Limb (tissue), 2 donors: Measurements from ENCODE around the gene FOXD2.
"Not testable (repeated sequence)": the region's sequence is repeated elsewhere in the genome, so short reads cannot be mapped to it uniquely, and the experiment has no call there.

Experiments used
- DNase-seq, 2 donors: peaks; one replicate each; pipeline ENCODE4 v3.0.0-alpha.2; 2016; ENCODE audit errors: extremely low spot score in 2 of 2

The FOXD2 gene

DNA sequence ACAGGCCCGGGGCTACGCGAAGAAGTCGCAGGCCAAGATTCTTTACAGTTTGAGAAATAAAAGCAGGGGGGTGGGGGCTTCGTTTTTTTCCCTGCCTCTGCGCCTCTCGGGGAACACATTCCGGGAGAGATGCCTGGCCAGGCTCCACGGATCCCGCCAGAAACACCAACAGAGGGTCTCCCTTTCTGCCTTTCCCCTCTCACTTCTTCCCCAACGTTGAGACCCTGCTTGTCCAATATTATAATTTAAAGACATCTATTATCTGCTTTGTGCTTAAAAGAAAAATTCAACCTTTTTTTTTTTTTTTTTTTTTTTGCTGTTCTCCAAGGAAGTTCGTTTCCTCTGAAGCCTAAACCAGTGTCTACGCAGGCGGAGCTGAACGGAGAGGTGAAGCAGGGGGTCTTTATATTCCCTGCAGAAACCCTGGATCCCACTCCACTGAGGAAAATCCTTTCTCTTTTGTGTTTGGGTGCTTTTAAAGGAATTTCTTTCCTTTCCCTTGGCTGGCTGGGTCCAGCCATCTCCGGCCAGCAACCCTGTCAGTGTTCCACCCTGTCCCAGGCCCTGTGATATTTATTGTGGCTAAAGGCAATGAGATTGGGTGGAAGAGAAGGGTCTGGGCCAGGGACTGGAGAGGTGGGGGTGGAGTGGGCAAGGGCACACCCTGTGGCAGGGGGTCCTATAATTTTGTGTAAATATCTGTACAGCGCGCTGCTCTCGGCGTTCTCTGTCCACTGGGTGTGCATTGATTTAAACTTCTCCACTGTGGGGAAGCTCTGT lies 2.2 kb downstream of the FOXD2 start:
- no peak for DNase-seq

DNA sequence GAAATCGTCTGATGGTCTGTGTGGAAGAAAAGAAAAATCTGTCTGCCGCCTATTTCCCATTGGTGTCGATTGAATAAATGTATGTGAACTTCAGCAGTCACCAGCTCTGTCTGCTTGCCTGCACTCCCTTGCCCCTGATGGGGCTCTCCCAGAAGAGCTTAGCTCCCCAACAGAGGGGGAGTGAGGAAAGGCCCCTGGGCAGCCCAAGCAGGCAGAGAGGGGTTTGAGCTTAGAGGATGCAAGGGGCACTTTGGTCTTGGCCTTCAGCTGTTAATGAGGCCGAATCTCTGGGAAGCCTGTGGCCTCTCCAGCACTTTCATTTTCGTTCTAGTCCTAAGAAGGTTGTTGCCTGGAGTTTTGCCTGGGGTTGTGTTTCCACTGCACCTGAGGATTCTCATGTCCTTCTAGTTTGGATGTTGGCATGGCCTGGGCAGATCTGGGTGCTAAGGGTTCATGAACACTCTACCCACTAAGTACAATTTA lies 2.8 kb downstream of the FOXD2 start:
- DNase-seq = no peak

DNA sequence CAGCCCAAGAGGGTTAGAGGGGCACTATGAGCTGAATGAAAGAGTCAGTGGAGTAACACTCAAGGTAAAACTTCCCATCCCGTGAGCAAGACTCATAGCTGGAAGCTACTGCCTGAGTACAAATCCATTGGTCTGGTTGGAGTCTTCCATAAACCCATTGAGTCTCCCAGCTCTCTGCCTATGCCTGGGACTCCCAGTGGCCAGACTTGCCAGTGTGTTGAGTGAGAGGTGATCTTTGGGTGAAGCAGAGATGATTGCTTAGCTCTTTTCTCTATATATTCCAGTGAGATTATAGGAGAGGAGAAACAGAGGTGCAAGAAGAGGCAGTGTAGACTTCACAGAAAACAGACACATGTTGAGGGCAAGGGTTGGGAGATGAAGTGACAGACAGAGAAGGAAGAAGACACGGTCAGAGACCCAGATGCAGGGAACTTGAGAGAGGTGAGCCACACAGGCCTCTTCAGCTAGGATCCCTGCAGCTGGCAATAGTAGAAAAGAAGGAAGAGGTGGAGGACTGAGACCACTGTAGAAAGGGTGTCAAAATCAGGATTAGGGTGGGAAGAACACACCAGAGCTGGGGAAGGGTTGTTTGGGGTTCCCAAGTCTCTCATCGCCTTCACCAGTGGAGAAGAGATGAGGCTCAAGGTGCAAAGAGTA lies 3.7 kb downstream of the FOXD2 start:
- DNase-seq = no peak

- DNase-seq = no peak
Measured at GRCh38 chr1:47442202-47442601, 4.4 kb downstream of the FOXD2 start.

GRCh38 chr1:47442842-47443529 lies 5.1 kb downstream of the FOXD2 start:
- no peak for DNase-seq

DNA sequence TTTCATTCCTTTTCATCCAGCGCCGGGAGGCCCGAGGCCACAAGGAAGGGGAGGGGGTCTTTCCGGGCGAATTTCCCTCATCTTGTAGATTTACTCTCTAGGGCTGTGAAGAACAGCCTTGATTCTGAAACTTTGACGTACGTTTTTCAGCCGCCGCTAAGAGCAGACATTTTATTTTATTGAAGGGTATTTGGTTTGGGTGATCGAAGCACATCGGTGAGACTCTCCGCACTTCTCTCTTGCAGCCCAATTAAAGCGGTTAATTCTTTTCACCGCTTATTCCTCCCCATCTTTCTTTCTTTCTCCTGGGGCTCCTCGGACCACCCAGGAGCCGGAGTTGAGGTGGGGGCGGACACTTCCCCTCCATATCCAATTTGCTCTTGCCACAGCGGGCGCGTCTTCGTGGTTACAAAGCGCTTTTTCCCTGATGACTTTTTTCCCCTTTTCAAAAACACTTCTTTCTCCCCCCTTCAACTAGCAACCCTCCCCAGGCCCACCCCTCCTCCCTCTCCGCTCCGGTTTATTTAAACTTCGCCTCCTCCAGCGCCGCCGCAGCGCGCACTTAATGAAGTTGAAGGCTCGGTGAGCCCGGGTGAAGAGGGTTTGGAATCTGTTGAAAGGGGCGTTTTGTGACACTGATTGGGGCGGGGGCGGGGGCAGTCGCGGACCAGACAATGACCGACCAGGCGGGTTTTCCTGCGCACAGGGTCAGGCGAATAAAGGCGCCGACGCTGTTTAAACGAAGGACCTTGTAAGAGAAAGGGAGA lies 5.9 kb downstream of the FOXD2 start:
- DNase-seq = peak in 1 of 2 donors; percentile 56

- DNase-seq = peak in 1 of 2 donors; percentile 47
Measured at GRCh38 chr1:47444297-47444561, 6.4 kb downstream of the FOXD2 start.

- peak; percentile 46 to 70 for DNase-seq
Measured at GRCh38 chr1:47444562-47445465, 7.0 kb downstream of the FOXD2 start.

- no peak for DNase-seq
Measured at GRCh38 chr1:47445823-47446550, 8.1 kb downstream of the FOXD2 start.

DNA sequence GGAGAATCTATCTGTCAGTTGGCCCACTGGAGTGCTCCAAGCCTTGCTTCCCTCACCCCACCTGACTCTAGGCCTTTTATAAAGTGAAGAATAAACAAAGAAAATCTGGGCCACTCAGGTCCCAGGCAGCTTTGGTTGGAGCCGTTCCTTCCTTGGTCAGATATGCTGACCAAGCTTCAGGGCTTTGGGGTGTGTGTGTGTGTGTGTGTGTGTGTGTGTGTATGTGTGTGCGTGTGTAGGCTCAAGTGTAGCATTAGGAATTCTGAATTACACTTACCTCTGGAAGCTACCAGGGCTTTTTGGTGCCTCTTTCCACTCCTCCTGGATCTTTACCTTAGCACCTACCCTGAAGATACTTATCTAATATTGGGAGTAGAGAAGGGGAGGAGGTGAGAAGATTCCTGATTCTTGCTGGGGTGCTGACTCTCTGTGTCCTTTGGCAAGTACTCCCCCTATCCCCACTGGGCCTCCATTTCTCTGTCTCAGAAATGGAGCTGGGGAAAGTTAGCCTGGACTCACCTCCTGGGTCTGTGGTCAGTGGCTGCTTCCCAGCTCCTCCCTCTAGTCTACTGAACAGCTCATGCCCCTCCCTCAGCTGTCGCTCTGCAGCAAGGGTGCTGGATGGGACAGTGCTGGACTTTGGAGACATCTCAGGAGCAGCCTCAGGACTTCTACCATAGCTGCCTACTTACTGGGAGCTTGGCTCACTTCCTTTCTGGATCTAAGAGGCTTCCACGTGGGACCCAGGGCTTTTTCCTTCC lies 10.8 kb downstream of the FOXD2 start:
- DNase-seq = peak in 1 of 2 donors; percentile 25

GRCh38 chr1:47449822-47450552 lies 12.1 kb downstream of the FOXD2 start:
- peak in 1 of 2 donors; percentile 53 for DNase-seq

DNA sequence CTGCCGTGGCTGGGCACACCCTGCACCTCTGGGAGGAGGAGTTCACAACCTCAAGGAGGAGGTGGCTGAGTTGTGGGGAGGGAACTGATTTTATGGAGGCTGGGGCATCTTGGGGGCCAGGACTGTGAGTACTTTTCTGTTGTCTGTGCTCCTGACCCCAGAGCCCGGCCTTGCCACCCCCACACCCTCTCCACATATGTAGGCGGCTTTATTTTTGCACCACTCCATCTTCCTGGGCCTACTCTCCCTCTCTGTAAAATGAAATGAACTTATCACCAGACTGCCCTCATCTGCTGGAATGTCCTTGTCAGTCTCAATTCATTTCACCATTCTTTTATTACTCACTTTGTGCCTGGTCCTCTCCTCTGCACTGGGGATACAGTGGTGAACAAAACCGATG lies 12.8 kb downstream of the FOXD2 start:
- DNase-seq = peak in 1 of 2 donors; percentile 25

- DNase-seq = no peak
Measured at GRCh38 chr1:47452426-47452825, 14.6 kb downstream of the FOXD2 start.

DNA sequence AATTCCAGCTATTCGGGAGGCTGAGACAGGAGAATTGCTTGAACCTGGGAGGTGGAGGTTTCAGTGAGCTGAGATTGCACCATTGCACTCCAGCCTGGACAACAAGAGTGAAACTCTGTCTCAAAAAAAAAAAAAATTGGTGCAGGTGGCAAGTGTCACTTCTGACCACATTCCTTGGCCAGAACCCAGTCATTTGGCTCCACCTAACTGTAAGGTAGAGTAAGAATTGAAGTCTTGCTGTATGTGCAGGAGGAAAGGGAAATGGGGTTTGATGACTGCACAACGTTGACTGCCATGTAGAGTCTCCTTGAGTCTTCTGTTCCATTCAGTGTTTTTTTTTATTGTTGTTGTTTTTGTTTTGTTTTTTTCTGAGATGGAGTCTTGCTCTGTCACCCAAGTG lies 16.1 kb downstream of the FOXD2 start:
- DNase-seq = not testable (repeated sequence)

GRCh38 chr1:47456250-47456649 lies 18.4 kb downstream of the FOXD2 start:
- no peak for DNase-seq

- DNase-seq = peak in 1 of 2 donors; percentile 0
Measured at GRCh38 chr1:47457547-47457946, 19.7 kb downstream of the FOXD2 start.

DNA sequence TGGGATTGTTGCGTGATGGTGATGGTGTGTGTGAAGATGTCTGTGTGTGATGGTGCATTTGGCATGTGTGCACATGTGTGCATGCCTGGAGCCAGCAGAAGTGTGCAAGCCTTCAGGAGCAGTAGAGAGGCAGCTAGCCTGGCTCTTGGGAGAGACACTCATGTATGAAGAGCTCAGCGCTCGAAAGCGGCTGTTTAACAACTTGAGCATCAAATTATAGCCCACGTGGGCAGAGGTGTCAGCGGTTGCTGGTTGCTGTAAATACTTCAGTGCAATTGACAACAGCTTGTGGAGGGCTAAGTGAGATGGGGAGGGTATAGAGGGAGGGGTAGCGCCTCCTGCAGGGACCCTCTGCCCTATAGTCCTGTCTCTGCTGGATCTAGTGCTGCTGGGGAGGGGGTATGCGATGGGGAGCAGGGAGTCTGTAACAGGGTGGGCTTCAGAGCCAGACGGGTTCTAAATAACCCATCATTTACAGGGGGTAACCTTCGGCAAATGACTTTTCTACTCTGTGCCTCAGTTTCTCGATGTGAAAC lies 21.5 kb downstream of the FOXD2 start:
- peak in 1 of 2 donors; percentile 18 for DNase-seq

- DNase-seq = no peak
Measured at GRCh38 chr1:47460040-47460439, 22.2 kb downstream of the FOXD2 start.
